Measurements from ENCODE around the gene FBXL22. TPM values are rescaled to one million over a fixed set of nuclear protein-coding genes. Genes with fewer than 3 reads are reported as not detected.

The FBXL22 gene
- total RNA-seq, 1 experiment from 2014 or later = 0.49 TPM

GRCh38 chr15:63634154-63634553, 37.0 kb downstream of the FBXL22 start:
- Histone ChIP-seq H3K4me2 (ENCODE audit: low read length) (no peak overlapping the region), H3K4me3 (replicated peaks in 1 of 2; ENCODE audit: low read depth in 1 of 2, low read length in 2 of 2) (no peak overlapping the region), H4K20me1 (ENCODE audit: insufficient read depth) (no peaks in the 10 kb centered on the region), H3K4me1 (ENCODE audit: control insufficient read depth in 1 of 2, insufficient read depth in 2 of 2, low read length in 2 of 2) (no peaks in the 10 kb centered on the region), H3K79me2 (ENCODE audit: insufficient read depth, low read length) (no peaks in the 10 kb centered on the region), H3K9ac (ENCODE audit: low read length) (no peak overlapping the region), H3K9me3 (ENCODE audit: control insufficient read depth in 1 of 2, insufficient read depth in 1 of 2, low read depth in 1 of 2, low read length in 2 of 2) (no peaks in the 10 kb centered on the region), H3K27me3 (ENCODE audit: insufficient read depth, low read length) (no peaks in the 10 kb centered on the region), H3K27ac (ENCODE audit: low read depth, low read length) (no peak overlapping the region), H3K9me2 (ENCODE audit: insufficient read depth) (no peaks in the 10 kb centered on the region), H2AFZ (ENCODE audit: low read depth, low read length, poor library complexity, severe bottlenecking) (no peak overlapping the region), H3K36me3 (ENCODE audit: control insufficient read depth in 1 of 2, insufficient read depth in 2 of 2, low read length in 2 of 2) (no peaks in the 10 kb centered on the region)
- ChIA-PET POLR2A (no interaction called here), CTCF (no interaction called here), RAD21 (ENCODE audit: low non-redundant PET in 1 of 2, low total read pairs in 2 of 2, uncharacterized antibody in 2 of 2, unreplicated experiment in 2 of 2) (no interaction called here)
- intact Hi-C loops (cut with micrococcal nuclease) = no loop called here
- ATAC-seq = no peak
- BruUV-seq (replicated peaks) = no TSS peak
- no peak for DNase-seq (ENCODE audit: low read depth, low spot score)
- TF ChIP-seq CTCF (IDR thresholded peaks at IDR 0.05 in 2 of 3, conservative IDR thresholded peaks at IDR 0.05 in 1 of 3; ENCODE audit: borderline replicate concordance in 1 of 3, insufficient read depth in 1 of 3, low read depth in 2 of 3, low read length in 2 of 3) = no peak
- TF ChIP-seq EZH2phosphoT487 (IDR thresholded peaks at IDR 0.05; ENCODE audit: borderline replicate concordance) = no peak
- no peak for TF ChIP-seq ATF3 (IDR thresholded peaks at IDR 0.05)
- no peak for TF ChIP-seq EGR1 (IDR thresholded peaks at IDR 0.05; ENCODE audit: low read depth)
- no peak for TF ChIP-seq YY1 (IDR thresholded peaks at IDR 0.05; ENCODE audit: extremely low read depth, insufficient replicate concordance, low read depth, low read length)
- no peak for TF ChIP-seq RAD21 (IDR thresholded peaks at IDR 0.05; ENCODE audit: low read depth)
- TF ChIP-seq TCF7L2 (IDR thresholded peaks at IDR 0.05; ENCODE audit: borderline replicate concordance, extremely low read depth, insufficient read depth, insufficient read length) = no peak

Measured in HCT116 (cell line).